Vagina (tissue), 2 donors: ENCODE results near the gene ANO7. TPM values are rescaled to one million over a fixed set of nuclear protein-coding genes. Genes with fewer than 3 reads are reported as not detected.

Source experiments
- DNase-seq, 2 donors: peaks; one replicate each; pipeline ENCODE4 v3.0.0-alpha.2; 2017; ENCODE audit errors: extremely low spot score in 2 of 2
- H3K27ac ChIP-seq: fragments of 200-600 bp; sonication (generic); one replicate; pipeline ENCODE4 v1.5.1; 2019
- H3K27me3 ChIP-seq: fragments of 200-600 bp; sonication (generic); one replicate; pipeline ENCODE4 v1.5.1; 2019
- H3K36me3 ChIP-seq, 2 donors: fragments of 200-600 bp; sonication (generic); one replicate each; pipeline ENCODE4 v1.5.1; 2017 to 2019
- H3K4me1 ChIP-seq: fragments of 200-600 bp; sonication (generic); one replicate; pipeline ENCODE4 v1.5.1; 2019
- H3K4me3 ChIP-seq, 2 donors: fragments of 200-600 bp; sonication (generic); 1 replicate in 1 of 2; 2 replicates in 1 of 2; pipeline ENCODE4 v1.5.1; 2016 to 2019
- H3K9me3 ChIP-seq: fragments of 200-600 bp; sonication (generic); one replicate; pipeline ENCODE4 v1.5.1; 2019
- POLR2A ChIP-seq, 2 donors: fragments of 450-650 bp; IDR thresholded peaks; one replicate each; pipeline ENCODE4 v1.6.1; 2017; ENCODE audit warnings: antibody characterized with exemption in 2 of 2, mild to moderate bottlenecking in 2 of 2, moderate library complexity in 2 of 2
- POLR2AphosphoS5 ChIP-seq, 2 donors: sonication (generic); formaldehyde crosslinking; IDR thresholded peaks; one replicate each; pipeline ENCODE4 v1.9.0; 2017; ENCODE audit warnings: antibody characterized with exemption in 2 of 2, mild to moderate bottlenecking in 2 of 2, low read depth in 1 of 2; ENCODE audit not compliant: insufficient read depth in 1 of 2
- intact Hi-C: fragments of 100-400 bp; cut with DNase I; formaldehyde crosslinking; loops from one replicate; pipeline ENCODE4 v1.15.1; 2023
- total RNA-seq: library from RNA; depleted of rRNA; stranded (reverse); fragments of >200 nt; gene quantifications from one replicate; pipeline ENCODE4 v1.2.3, GENCODE V29; 2016
- TF ChIP-seq, protein P1 (sequence below), 3 experiments: fragments of 450-650 bp in 2 of 3; fragments of 200-600 bp in 1 of 3; sonication (generic) in 1 of 3; IDR thresholded peaks; one replicate each; pipeline ENCODE4 v1.5.1; 2017 to 2019; ENCODE audit warnings: antibody characterized with exemption in 3 of 3, mild to moderate bottlenecking in 2 of 3, moderate library complexity in 2 of 3

ANO7 gene
- total RNA-seq, 1 donor from 2014 or later = 0.98 TPM

DNA sequence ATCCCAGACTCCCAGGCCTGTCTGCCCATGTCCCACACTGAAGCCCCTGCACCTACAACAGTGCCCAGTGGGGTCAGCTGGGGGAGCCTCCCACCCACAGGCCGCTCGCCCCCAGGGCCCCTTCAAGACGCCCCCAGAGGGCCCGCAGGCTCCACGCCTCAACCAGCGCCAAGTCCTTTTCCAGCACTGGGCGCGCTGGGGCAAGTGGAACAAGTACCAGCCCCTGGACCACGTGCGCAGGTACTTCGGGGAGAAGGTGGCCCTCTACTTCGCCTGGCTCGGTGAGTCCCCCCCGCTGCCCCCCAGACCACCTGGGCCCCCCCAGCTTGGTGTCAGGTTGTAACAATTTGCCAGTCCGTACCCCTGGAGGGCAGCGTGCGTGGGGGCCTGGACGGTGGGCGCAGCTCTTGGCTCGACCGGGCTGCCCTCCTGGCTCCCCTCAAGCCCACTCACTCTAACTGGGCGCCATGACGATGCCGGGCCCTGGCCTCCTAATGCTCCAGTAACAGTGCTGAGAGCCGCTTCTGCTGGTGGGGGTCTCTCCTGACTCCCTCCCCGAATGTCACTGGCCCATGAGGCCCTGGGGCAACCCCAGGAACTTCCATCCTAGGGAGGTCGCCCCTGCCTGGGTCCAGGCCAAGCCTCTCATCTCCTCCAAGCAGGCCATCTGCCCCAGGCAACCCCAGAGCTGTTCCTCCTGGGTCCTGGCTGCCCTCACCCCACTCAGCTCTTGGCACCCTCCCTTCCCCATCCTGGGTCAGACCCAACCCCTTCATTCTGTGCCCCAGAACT is 14.9 kb downstream of the ANO7 start:
- no peaks in the 10 kb centered on the region for H3K36me3 ChIP-seq
- TF ChIP-seq POLR2AphosphoS5 (IDR thresholded peaks at IDR 0.05; ENCODE audit: insufficient read depth in 1 of 2, low read depth in 1 of 2) = no peak
- TF ChIP-seq, protein P1, sequence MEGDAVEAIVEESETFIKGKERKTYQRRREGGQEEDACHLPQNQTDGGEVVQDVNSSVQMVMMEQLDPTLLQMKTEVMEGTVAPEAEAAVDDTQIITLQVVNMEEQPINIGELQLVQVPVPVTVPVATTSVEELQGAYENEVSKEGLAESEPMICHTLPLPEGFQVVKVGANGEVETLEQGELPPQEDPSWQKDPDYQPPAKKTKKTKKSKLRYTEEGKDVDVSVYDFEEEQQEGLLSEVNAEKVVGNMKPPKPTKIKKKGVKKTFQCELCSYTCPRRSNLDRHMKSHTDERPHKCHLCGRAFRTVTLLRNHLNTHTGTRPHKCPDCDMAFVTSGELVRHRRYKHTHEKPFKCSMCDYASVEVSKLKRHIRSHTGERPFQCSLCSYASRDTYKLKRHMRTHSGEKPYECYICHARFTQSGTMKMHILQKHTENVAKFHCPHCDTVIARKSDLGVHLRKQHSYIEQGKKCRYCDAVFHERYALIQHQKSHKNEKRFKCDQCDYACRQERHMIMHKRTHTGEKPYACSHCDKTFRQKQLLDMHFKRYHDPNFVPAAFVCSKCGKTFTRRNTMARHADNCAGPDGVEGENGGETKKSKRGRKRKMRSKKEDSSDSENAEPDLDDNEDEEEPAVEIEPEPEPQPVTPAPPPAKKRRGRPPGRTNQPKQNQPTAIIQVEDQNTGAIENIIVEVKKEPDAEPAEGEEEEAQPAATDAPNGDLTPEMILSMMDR (IDR thresholded peaks at IDR 0.05) = no peak
- no peak for TF ChIP-seq POLR2A (IDR thresholded peaks at IDR 0.05)
- H3K4me1 ChIP-seq = no peaks in the 10 kb centered on the region
- no peak overlapping the region for H3K27ac ChIP-seq
- no peaks in the 10 kb centered on the region for H3K9me3 ChIP-seq
- no peaks in the 10 kb centered on the region for H3K27me3 ChIP-seq
- H3K4me3 ChIP-seq = no peak overlapping the region
- intact Hi-C loops = no loop called here
- no peak for DNase-seq

DNA sequence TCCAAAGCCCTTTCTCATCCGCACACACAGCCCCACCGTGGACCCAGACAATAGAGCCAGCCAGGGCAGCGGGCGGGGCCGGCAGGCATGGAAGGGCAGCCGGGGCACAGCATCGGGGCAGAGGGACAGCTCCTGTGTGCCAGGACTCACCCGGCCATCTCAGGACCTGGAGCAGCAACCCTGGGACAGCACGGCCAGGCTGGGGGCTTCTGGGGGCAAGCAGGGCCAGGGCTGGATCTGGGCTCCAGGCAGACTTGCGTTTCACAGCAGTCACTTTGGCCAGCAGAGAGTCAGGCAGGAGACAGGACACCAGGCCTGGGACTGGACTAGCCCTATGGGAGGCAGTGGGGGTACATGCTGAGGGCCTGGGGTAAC is 15.5 kb downstream of the ANO7 start:
- TF ChIP-seq POLR2A (IDR thresholded peaks at IDR 0.05) (no peak), POLR2AphosphoS5 (IDR thresholded peaks at IDR 0.05; ENCODE audit: insufficient read depth in 1 of 2, low read depth in 1 of 2) (no peak)
- TF ChIP-seq, protein P1 (IDR thresholded peaks at IDR 0.05) = no peak
- intact Hi-C loops = no loop called here

DNA sequence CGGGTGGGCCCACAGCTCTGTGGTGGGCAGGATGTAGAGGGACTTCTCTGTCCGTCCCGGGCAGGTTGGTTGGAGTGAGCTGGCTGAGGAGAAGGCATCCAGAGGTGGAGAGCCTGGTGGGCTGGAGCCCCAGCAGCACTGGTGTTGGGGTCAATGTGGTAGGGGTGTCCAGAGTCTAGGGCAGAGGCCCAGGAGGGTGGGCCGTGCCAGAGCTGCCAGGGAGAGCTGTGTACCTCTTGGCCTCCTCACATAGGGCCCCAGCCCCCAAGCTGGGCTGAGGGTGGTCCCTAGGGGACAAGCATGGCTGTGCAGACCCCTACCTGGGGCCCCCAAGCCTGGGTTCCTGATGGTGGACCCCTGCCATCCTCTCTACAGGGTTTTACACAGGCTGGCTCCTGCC is 16.0 kb downstream of the ANO7 start:
- no peaks in the 10 kb centered on the region for H3K36me3 ChIP-seq
- no peaks in the 10 kb centered on the region for H3K27me3 ChIP-seq
- intact Hi-C loops = no loop called here
- H3K4me3 ChIP-seq = no peak overlapping the region
- no peaks in the 10 kb centered on the region for H3K9me3 ChIP-seq
- no peak for DNase-seq
- H3K27ac ChIP-seq = no peak overlapping the region
- TF ChIP-seq, protein P1 (IDR thresholded peaks at IDR 0.05) = no peak
- TF ChIP-seq POLR2A (IDR thresholded peaks at IDR 0.05) = no peak
- no peak for TF ChIP-seq POLR2AphosphoS5 (IDR thresholded peaks at IDR 0.05; ENCODE audit: insufficient read depth in 1 of 2, low read depth in 1 of 2)
- H3K4me1 ChIP-seq = no peaks in the 10 kb centered on the region

More for the DNA sequence above, 15.5 kb downstream of the ANO7 start:
- Histone ChIP-seq H3K27me3 (no peaks in the 10 kb centered on the region), H3K4me3 (no peak overlapping the region), H3K27ac (no peak overlapping the region), H3K4me1 (no peaks in the 10 kb centered on the region), H3K36me3 (no peaks in the 10 kb centered on the region), H3K9me3 (no peaks in the 10 kb centered on the region)
- no peak for DNase-seq

DNA sequence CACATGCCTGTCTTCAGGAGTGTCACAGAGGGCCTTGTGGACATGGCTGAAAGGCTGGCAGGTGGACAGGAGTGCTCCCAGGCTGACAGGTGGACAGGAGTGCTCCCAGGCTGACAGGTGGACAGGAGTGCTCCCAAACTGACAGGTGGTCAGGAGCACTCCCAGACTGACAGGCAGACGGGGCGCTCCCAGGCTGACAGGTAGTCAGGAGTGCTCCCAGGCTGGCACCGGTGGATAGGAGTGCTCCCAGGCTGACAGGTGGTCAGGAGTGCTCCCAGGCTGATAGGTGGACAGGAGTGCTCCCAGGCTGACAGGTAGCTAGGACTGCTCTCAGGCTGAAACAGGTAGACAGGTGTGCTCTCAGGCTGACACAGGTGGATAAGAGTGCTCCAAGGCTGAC is 16.6 kb downstream of the ANO7 start:
- Histone ChIP-seq H3K4me1 (no peaks in the 10 kb centered on the region), H3K9me3 (no peaks in the 10 kb centered on the region), H3K27me3 (no peaks in the 10 kb centered on the region), H3K36me3 (no peaks in the 10 kb centered on the region), H3K27ac (no peak overlapping the region), H3K4me3 (no peak overlapping the region)
- TF ChIP-seq POLR2A (IDR thresholded peaks at IDR 0.05) (no peak), POLR2AphosphoS5 (IDR thresholded peaks at IDR 0.05; ENCODE audit: insufficient read depth in 1 of 2, low read depth in 1 of 2) (no peak)
- TF ChIP-seq, protein P1 (IDR thresholded peaks at IDR 0.05) = no peak
- intact Hi-C loops = no loop called here
- DNase-seq = no peak

DNA sequence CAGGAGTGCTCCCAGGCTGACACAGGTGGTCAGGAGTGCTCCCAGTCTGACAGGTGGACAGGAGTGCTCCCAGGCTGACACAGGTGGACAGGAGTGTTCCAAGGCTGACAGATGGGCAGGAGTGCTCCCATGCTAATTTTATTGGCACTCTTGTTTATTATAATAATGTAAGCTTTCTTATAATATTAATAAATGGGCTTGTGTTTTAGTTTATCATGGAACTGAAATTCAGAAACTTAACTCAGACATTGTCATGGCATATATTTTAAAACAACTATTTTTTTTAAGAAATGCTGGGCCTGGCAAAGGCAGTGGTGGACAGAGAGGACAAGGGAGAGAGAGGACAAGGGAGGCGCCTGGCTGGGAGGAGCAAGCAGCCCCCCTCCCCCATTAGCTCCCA is 18.7 kb downstream of the ANO7 start:
- H3K36me3 ChIP-seq = no peaks in the 10 kb centered on the region
- no peak overlapping the region for H3K27ac ChIP-seq
- TF ChIP-seq POLR2A (IDR thresholded peaks at IDR 0.05) (no peak), POLR2AphosphoS5 (IDR thresholded peaks at IDR 0.05; ENCODE audit: insufficient read depth in 1 of 2, low read depth in 1 of 2) (no peak)
- TF ChIP-seq, protein P1 (IDR thresholded peaks at IDR 0.05) = no peak
- H3K9me3 ChIP-seq = no peaks in the 10 kb centered on the region
- H3K4me1 ChIP-seq = no peaks in the 10 kb centered on the region
- no peak overlapping the region for H3K4me3 ChIP-seq
- DNase-seq = no peak
- intact Hi-C loops = no loop called here
- H3K27me3 ChIP-seq = no peaks in the 10 kb centered on the region
